Activated CD4-positive, alpha-beta T cell treated with anti-CD3 and anti-CD28 coated beads for 1 hour (primary cell): Measurements from ENCODE around the gene TBC1D2B.
"Not testable (repeated sequence)": the region's sequence is repeated elsewhere in the genome, so short reads cannot be mapped to it uniquely, and the experiment has no call there.

Experiments used
- DNase-seq: peaks from one replicate; pipeline ENCODE4 v3.0.0-alpha.2; 2020

The TBC1D2B gene

DNA sequence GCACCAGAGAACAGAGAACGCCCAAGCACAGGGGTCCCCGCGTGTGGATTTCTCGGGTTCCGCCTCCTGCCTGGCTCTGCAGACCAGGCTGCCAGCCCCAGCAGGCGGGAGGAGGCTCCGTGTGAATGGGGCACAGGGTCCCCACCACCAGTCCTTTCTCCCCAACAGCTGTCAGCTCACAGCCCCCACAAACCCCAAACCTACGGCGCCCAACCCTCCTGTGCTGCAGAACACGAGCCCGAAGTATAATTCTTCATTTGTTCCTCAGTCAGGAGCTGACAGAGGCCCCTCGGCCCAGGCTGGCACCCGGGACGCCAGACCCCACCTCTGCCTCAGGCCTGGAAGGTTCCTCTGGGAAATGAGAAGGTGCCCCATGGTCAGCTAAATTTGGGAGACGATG, 78.0 kb downstream of the TBC1D2B start:
- no peak for DNase-seq

DNA sequence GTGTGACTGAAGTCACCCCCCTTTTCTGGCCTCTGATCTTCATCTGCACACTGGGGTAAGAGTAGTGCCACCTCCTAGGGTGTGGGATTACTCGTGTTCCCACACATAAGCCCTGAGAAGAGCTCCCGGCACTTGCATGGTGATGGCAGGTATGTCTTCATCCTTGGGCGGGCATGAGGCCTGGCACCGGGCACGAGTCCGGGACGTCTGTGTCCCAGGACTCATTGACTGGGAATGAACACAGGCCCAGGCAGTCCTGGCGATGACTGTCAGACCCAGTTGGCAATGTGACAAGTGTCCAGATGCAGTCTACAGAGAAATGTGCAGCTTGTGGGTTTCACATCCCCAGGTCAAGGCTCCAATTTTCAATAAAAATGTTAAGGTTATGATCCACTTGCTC, 78.9 kb downstream of the TBC1D2B start:
- no peak for DNase-seq

DNA sequence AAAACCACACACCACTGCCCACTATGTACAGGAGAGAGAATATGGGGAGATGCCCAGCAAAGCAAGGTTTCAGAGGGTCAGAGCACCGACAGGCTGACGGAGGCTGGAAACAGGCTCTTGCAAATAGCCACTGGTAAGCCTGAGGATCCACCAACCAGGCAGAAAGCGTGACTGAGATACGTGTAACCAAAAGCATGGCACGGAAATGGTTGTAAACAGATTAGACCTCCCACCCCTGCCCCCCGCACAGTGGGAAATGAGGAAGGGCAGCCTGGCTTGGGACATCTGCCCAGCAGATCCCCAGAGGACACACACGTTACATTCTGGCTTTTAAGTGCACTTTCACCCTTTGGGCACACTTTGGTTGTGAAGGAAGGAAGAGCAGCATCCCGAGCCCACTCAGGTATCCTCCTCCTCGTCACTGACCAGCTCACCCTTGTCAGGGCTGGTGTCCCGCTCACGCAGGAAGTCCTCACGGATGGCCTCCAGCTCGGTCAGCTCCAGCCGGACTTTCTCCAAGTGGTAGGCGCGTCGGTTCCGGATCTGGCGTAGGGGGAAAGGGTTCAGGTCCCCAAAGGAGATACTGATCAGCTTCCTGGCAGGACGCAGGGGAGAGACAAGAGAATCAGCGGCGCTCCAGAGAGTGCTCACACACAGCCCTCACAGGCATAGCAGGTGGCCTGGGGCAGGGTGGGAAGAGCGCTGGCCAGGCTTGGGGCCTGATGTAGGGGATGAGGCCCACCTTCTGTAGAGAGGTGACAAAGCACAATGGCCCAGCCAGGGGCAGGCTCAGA, 79.6 kb downstream of the TBC1D2B start:
- DNase-seq = not testable (repeated sequence)

DNA sequence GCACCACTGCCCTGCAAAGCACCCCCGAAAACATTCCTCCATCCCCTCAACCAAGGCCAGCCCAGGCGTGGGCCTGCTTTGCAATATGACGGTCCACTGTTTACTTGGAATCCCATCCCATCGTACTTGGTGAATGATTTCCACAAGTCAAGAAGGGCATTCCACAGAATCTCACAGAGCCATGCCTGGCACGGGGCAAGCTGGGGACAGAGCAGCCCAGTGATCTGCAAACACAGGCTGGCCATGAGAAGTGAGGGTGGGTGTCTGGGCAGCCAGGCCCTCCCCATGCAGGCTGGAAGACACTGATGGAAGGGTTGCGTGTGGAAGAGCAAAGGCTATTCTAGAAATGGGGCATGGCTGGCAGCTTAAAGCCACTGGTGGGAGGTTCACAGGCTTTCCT, 80.3 kb downstream of the TBC1D2B start:
- not testable (repeated sequence) for DNase-seq

DNA sequence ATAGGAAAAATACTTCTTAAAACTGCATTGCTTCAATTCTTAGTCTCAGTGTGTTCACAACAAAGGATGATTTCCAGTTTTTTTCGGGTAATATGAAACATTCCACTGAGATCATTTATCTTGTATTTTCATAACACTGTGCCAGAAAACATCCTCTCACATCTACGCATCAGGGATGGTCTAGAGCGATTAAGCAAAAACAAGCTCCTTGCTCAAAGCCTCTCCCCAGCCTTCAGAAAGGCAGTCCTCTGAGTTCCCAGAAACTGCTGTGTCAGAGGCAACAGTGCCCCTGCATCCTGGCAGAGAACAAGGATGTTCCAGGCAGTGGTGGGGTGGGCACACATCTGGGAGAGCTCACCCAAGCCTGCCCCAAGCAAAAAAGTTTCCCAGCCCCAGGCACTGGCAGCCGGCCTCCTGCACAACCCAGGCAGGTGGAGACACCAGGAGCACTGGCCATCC, 80.8 kb downstream of the TBC1D2B start:
- DNase-seq = not testable (repeated sequence)

DNA sequence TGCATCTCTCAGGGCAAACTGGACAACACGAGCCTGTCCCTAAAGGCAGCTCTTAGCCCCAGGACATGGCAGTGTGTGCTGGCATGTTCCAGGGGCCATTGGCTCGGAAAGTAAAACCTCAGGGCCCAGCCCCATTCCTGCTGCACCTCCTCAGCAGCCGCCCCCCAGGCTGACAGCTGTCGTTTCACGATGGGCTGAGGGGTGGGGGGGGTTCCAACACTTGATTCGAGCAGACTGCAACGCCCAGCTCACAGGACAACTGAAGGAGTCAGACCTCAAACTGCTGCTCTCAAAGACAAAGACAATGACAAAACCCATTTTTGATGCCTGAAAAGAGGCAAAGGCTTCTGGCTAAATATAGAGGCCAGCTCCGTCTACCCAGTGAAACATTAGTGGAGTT, 81.3 kb downstream of the TBC1D2B start:
- DNase-seq = not testable (repeated sequence)

DNA sequence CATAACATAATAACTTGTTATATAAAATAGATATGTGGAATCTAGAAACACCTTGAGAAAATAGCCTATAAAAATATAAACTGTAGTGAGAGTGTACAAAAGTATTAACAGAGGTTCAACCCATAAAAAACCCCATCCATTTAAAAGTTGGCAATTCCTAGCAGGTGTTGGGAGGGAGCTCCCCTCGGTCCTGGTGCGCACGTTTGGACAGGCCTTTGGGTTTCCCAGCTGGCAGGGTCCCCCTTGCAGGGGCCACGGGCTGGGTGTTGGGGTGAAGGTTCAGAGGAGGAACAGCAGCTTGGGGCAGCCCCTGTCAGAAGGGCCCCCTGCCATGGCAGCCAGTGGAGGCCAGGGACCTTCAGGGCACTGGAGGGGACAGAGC, 82.0 kb downstream of the TBC1D2B start:
- not testable (repeated sequence) for DNase-seq

DNA sequence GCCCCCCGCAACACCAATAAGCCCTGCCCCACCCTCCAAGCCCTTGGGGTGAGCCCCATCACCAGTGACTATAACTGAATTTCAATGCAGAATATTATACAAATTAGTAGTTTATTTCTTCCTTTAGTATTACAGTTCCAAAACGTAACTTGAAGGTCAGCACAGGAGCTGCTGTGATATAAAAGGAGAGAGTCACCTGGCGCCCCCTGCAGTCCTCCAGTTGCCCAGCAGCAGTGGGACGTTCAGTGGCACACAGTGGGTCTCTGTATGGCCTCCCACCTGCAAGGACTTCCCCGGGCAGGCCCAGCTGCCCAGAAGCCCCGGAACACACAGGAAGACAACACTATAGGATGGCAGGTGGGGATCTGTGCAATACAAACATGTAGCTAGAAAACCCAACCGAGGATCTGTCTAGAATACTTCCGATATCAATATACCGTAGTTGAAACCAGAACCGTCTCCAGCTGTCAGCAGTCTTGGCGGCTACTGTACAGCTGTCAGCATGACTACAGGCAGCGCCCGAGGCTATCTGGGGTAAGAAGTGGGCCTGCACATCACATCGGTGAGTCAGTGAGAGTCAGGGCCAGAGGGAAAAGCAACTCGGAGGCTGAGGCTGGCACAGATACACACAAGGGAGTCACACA, 82.5 kb downstream of the TBC1D2B start:
- DNase-seq = not testable (repeated sequence)

DNA sequence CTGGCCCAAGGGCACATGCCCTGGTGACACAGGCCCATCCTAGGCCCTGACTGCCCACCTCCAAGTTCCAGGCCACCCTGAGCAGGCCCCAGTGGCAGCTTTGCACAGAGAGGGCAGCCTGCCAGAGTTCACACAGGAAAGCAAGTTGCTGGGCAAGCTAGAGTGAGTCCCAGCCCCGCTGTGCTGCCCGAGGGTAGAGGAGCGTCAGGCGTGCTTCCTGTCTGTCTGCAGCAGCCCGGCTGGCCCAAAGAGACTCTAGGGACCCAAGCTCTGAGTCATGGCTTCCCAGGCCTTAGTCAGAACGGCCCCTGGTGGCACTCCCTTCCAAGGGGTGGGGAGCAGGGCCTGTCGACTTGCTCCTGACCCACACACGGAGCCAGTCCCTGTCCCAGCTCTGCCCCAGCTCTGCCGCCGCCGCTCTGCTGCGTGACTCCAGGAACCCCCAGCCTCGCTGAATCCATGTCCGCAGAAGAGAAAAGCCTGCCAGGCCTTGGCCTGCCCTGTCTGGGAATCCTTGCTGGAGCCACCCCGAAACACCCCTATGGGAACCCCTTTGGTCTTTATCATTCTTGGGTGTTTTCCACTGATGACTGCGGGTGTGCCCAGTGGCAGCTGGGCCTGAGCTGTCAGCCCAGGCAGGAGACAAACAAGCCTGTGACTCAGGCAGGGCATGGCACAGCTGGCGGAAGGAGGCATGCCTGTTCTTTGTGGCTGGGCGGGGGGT, 83.4 kb downstream of the TBC1D2B start:
- not testable (repeated sequence) for DNase-seq

DNA sequence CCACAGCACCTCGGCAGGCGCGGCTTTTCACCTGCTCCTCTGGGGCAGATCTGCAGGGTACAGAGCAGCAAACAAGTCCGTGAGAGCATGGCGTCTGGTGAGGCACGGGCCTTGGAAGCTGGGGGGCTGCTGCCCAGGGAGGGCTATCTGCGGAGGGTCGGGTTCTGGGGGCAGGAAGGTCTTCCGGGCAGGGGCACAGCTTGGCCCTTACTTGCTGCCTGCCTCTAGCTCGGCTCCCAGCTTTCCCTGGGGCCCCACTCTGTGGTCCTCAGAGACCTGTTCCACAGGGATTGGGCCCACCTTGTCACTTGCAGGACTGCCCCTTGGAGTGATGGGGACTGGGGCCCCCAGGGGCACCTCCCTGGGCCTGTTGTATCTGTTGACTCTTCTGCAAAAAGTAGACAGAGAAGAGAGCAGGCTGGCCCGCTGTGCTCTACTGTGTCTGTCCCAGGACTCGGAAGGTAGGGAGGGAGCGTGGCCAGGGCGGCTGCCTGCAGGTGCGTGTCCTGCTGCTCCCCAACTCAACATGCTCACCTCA, 84.1 kb downstream of the TBC1D2B start:
- DNase-seq = no peak

DNA sequence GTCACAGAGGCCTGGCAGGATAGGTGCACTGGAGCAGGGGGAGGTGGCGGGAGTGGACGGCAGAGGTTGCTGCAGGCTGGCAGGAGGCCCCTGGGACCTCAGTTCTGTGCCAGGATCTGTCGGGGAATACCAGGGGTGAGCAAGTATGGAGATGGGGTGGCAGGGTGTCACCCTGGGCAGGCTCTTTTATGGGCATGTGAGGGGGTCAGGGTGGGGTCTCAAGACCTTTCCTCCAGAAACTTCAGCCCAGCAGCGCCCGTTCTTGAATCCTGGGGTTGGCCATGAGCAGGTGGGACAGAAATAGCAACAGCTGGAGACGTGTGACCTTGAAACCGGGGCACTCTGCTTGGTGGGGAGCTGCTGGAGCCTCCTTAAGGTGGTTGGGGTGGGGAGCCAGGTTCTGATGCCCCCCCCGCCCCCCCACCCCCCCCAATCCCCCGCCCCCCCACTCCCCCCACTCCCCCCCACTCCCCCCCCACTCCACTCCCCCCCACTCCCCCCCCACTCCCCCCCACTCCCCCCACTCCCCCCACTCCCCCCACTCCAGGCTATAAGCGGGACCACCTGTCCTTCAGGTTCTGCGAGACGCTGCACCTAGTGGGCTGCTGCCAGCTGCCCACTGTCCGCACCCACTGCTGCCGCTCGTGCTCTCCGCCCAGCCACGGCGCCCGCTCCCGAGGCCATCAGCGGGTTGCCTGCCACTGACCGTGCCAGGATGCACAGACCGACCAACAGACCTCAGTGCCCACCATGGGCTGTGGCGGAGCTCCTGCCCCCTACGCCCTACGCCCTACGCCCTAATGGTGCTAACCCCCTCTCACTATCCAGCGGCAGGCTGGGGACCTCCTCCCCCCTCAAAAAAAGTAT, 84.9 kb downstream of the TBC1D2B start:
- DNase-seq = no peak

DNA sequence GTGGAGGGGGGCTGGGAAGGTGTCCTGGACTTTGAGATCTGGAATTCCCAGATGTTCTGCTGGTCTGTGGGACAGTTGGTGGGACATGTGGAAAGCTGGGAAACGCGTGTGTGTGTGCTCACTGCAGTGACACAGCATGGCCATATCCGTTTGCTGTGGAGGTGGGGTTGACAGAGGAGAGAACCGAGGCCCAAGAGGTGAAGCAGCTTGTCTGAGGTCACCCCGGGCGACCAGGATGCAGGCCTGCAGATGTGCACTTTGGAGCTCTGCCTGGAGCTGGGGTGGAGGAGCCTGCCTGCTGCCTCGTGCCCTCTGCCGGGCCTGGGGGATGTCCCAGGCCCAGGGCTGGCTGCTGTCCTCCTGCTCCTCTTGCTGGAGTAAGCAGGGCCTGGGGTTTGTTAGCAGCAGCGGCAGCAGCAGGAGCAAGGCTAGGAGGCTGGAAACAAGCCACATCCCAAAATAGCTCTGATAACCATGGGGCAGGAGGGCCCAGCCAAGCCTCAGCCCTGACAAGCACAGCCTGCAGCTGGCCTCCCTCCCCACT, 85.8 kb downstream of the TBC1D2B start:
- DNase-seq = not testable (repeated sequence)

DNA sequence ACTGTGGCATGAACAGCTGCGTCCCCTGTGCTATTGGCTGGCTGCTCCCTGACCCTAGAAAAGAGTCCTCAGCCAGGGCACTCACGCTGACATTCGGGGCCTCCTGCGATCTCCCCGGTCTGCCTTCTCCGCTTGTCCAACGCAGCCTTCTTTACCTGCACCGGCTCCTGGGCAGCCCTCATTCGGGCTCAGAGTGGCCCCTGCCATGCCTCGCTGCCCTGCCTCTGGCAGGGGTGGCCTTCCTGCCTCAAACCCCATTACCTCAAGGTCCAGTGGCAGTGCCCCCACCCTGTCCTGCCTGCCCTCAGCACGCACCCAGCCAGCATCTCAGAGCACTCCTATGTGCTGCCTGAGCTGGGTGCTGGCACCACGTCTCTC, 86.5 kb downstream of the TBC1D2B start:
- no peak for DNase-seq

DNA sequence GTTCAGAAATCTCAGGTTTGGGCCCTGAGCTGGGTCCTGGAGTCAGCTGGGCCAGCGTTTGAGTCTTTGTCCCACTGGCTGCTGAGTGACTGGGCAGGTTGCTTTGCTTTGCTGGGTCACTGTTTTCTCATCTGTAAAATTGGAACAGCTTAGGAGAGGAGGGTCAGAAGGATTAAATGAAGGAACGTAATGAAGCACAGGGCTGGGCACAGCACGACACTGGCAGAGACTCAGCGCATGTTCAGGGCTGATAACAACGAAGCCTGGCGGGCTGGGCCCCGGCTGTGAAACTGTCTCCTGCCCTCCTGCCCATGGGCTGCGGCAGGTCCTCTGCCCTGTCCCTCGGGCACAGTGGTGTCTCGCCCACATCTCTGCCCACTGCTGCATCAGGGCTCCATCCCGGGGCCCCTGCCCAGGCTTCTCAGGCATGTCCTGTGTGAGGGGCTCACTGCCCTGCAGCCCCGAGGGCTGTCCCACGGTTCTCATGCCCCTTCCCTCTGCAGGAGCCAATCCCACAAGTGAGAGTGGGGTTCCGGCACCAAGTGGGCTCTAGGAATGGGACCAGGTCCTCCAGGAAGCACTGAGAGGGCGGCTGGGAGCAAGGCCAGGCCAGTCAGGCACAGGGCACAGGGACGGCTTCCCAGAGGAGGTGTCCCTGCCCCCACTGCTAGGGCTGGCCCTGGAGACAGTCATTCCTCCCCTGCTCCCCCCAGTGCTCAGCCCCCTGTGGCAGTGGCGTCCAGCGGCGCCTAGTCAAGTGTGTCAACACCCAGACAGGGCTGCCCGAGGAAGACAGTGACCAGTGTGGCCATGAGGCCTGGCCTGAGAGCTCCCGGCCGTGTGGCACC, 88.0 kb downstream of the TBC1D2B start:
- no peak for DNase-seq

DNA sequence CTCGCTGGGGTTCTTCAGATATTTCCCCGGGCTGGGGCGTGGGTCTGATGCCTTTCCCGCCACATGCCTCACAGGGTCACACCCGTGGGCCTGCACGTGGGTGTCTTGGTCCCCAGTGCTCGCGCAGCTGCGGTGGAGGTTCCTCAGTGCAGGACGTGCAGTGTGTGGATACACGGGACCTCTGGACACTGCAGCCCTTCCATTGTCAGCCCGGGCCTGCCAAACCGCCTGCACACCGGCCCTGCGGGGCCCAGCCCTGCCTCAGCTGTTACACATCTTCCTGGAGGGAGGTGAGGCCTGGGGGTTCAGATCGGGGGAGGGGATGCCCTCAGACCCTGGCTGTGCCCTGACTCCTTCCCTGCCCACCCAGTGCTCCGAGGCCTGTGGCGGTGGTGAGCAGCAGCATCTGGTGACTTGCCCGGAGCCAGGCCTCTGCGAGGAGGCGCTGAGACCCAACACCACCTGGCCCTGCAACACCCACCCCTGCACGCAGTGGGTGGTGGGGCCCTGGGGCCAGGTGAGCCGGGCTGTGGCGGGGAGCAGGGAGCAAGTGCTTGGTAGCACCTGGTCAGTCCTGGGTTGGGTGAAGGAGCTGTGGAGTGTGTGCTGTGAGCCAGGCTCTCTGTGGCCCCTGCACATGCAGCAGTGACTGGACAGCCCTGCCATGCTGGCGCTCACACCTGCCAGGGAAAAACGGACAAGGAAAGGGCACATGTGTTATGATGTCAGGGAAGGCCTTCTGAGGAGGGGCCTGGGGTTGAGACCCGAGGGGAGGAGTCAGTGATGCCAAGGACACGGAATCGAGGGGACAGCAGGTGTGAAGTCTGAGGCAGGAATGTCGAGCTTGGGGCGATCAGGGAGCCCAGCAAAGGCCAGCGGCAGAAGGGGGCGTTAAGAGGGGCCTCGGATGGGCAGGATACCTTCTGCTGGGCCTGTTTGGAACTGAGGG, 88.9 kb downstream of the TBC1D2B start:
- no peak for DNase-seq

DNA sequence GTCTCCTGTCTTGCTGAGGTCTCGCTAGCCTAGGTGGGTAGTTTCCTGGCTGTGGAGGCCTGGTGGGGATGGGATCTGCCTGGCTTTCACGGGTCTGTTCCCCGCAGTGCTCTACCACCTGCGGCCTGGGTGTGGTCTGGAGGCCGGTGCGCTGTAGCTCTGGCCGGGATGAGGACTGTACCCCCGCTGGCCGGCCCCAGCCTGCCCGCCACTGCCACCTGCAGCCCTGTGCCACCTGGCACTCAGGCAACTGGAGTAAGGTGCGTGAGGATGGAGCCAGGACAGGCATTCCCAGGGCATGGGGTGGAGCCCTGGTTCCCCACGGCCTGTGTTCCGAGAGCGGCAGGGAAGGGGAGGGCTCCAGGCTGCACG, 89.8 kb downstream of the TBC1D2B start:
- not testable (repeated sequence) for DNase-seq

DNA sequence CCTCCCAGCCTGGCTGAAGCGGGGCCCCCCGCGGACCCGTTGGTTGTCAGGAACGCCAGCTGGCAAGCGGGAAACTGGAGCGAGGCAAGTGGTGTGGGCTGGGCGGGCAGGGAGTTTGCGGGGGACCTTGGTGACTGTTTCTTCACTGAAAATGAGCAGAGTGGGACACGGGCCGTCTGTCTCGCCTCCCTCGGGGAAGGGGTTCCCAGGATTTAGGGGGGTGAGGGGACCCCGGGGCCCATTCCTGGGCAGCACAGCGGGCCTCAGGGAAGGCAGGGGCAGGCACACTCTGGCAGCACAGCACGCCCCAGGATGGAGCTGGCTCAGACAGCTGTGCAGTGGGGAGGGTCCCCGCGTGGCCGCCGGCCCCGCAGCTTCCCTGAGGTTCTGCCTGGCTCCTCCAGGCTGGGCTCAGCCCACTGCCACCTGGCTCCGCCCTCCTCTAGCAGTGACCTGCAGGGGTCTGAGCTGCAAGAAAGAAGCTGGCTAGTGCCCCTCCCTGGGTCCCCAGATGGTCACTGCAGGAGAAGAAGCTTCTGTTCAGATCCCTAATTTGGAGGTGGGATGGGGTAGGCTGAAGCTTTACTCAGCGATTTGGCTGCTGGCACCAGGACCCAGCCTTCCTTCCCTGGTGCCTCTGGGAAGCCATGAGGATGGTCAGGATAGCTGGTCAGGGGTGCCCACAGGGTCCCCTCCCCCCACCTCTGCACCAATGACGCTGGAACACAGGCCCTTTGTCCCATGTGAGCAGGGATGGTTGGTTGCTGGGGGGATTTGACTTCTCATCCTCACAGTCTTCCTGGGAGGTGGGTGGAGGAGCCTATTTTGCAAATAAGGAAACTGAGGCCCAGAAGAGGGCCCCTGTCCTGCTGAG, 90.4 kb downstream of the TBC1D2B start:
- no peak for DNase-seq

DNA sequence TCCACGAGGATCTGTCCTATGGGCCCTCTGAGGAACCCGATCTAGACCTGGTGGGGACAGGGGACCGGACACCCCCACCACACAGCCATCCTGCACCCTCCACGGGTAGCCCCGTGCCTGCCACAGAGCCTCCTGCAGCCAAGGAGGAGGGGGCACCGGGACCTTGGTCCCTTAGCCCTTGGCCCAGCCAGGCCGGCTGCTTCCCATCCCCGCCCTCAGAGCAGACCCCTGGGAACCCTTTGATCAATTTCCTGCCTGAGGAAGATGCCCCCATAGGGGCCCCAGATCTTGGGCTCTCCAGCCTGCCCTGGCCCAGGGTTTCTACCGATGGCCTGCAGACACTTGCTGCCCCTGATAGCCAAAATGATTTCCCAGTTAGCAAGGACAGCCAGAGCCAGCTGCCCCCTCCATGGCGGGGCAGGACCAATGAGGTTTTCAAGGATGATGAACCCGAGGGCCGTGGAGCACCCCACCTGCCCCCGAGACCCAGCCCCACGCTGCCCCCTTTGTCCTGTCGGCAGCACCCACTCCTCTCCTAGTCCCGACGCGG, 91.5 kb downstream of the TBC1D2B start:
- DNase-seq = no peak
